GM13977 (cell line): ENCODE measurements around the gene FKBP6.
"Not testable (repeated sequence)": the region's sequence is repeated elsewhere in the genome, so short reads cannot be mapped to it uniquely, and the experiment has no call there.

Experiments used
- DNase-seq: peaks from one replicate; pipeline ENCODE4 v3.0.0; 2012; ENCODE audit warnings: low spot score
- in situ Hi-C: fragments of 300-500 bp; cut with MboI; formaldehyde crosslinking; loops from one replicate; pipeline ENCODE4 v1.12.0; 2022; ENCODE audit warnings: low sequenced_read_pairs, low pct_unique_long_range_greater_than_20kb, mixed read lengths, inconsistent platforms; ENCODE audit not compliant: unreplicated experiment
- TF ChIP-seq, protein P1 (sequence below): IDR thresholded peaks from 2 replicates; pipeline ENCODE4 v1.5.1; 2012; ENCODE audit warnings: mild to moderate bottlenecking, control low read depth; ENCODE audit not compliant: insufficient read depth; ENCODE audit errors: extremely low read depth, missing control alignments

FKBP6 gene

DNA sequence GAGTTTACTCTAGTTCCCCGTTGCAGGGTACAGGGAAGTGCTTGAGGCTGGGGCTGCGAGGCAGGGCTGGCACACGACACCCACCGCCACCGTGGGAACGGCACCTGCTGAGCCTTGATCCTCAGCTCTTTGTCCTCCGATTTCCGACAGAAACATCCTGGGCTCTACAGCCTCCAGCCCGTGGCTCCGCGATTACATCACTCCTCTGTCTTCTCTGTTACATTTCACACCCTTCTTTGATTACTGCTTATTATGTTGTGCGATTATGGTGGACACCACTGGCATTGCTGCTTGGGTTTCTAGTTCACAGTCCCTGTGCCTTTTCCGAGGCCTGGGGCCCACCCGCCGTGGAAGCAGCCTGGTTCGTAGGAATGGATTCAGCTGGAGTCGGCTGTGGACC, 26.9 kb downstream of the FKBP6 start:
- DNase-seq: no peak
- in situ Hi-C loops: no loop called here
- TF ChIP-seq, protein P1, sequence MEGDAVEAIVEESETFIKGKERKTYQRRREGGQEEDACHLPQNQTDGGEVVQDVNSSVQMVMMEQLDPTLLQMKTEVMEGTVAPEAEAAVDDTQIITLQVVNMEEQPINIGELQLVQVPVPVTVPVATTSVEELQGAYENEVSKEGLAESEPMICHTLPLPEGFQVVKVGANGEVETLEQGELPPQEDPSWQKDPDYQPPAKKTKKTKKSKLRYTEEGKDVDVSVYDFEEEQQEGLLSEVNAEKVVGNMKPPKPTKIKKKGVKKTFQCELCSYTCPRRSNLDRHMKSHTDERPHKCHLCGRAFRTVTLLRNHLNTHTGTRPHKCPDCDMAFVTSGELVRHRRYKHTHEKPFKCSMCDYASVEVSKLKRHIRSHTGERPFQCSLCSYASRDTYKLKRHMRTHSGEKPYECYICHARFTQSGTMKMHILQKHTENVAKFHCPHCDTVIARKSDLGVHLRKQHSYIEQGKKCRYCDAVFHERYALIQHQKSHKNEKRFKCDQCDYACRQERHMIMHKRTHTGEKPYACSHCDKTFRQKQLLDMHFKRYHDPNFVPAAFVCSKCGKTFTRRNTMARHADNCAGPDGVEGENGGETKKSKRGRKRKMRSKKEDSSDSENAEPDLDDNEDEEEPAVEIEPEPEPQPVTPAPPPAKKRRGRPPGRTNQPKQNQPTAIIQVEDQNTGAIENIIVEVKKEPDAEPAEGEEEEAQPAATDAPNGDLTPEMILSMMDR: no peak

DNA sequence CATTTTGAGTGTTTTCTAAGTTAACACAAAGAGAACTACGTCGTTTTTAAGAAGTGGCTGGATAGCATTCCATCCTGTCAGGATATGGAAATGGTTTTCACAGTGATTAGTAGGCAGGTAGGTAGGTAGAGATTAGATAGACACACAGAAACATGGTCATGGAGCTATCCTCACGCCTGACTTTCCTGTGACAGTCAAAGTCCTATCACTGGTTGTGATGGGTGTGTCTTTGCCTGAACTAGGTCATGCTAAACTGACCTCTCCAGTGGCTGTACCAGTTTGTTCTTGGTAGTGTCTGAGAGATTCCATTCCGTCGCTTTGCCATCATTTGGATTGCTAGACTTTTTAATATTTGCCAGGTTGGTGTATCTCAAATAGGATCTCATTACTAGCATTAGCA, 28.2 kb downstream of the FKBP6 start:
- in situ Hi-C loops: no loop called here
- DNase-seq: no peak
- TF ChIP-seq, protein P1: no peak

DNA sequence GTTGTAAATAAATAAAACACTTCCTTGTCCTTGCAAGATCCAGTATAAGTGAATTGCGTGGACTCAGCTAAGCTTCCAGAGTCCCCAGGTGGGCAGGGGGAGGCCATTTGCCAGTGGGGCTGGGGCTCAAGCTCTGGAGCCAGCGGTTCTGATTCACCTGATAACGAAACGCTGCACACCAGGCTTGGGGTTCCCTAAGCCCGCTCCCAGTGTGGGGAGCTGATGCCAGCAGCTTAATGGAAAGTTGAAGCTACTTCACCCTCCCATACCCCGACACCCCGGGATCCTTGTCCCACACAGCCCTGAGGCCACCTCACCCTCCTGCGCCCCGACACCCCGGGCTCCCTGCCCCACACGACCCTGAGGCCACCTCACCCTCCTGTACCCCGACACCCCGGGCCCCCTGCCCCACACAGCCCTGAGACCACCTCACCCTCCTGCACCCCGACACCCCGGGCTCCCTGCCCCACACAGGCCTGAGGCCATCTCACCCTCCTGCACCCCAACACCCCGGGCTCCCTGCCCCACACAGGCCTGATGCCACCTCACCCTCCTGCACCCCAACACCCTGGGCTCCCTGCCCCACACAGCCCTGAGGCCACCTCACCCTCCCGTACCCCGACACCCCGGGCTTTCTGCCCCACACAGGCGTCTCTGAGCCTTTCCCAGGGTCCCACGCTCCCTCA, 30.8 kb downstream of the FKBP6 start:
- DNase-seq: no peak
- in situ Hi-C loops: no loop called here
- TF ChIP-seq, protein P1: no peak

DNA sequence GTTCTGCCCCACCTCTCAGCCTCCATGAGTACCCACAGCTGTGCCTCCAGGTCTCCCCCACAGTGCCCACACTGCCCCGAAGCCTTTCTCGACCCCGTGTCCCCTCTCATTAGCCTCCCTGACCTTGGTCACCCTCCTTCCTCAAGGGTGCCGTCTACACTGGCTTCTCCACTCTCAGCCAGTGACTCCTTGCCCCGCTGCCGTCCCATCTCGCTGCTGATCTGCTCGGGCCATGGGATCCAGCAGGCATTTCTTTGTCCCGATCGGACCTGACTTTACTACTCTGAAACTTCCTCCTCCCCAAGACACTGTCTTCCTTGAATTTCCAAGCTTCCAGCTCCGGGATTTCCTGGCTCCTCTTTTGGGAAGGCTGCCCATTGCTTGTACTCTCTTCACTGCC, 31.3 kb downstream of the FKBP6 start:
- in situ Hi-C loops: no loop called here
- DNase-seq: no peak
- TF ChIP-seq, protein P1: no peak

DNA sequence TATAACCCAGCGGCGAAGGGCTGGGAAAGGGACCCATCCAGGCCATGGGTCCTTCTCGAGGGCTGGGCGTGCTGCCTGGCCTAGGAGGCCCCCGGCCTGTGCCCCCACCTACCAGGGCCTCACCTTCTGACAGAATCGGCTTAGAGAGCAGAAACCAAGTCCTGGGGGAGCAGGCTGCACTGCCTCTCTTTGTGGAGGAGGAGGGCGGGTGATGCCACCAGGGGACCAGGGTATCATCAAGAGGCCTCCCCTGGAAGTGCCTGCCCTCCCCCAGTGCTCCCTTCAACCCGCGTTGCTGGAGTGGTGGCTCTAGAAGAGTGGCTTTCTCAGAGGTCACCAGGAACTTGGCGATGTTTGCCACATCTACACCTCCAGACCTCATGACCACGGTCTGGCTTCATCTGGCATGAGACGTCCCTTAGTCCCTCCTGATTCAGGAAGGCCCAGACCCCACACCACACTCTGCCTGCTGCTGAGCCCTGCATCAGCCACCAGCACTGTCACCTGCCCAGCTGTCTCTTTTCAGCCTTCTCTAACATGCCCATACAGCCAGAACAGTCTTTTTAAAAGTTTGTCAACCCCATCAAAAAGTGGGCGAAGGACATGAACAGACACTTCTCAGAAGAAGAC, 31.9 kb downstream of the FKBP6 start:
- in situ Hi-C loops: no loop called here
- TF ChIP-seq, protein P1: no peak
- no peak for DNase-seq

DNA sequence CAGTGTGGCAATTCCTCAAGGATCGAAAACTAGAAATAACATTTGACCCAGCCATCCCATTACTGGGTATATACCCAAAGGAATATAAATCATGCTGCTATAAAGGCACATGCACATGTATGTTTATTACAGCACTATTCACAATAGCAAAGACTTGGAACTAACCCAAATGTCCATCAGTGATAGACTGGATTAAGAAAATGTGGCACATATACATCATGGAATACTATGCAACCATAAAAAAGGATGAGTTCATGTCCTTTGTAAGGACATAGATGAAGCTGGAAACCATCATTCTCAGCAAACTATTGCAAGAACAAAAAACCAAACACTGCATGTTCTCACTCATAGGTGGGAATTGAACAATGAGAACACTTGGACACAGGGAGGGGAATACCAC, 32.6 kb downstream of the FKBP6 start:
- in situ Hi-C loops, DNase-seq: not testable (repeated sequence)

DNA sequence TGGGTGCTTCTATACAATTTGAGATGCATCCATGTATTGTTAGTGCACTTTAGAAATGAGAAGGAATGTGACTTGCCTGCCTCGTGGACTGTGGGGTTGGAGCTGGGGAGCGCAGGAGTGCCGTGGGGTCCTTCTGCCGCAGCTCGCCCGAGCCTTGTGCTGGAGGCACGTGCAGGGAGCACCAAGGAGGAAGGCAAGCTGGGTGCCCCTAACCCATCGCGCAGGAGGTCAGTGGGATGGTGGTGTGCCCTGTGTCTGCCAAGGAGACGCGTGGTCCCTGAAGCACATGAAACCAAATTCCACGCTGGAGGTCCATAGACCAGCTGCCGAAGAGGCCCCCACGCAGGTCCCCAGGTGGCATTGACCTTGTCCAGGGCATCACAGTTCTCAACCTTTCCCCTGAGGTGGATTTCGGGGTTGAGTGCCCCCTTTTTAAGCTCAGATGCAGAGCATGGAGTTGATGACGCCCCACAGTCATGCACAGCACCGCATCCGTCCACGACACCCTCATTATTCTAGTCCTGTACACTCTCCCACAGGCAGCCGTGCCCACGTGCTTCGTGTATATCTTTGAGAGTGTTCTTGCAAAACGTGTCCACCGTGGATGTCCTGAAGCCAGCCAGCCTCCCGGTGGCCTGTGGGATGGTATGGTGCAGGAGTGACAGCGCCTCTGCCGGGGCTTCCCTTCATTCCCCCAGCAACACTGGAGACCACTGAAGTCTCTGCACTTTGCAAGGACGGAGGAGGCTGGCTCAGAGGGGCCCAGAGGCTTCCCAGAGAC, 35.5 kb downstream of the FKBP6 start:
- no peak for DNase-seq
- in situ Hi-C loops: no loop called here
- TF ChIP-seq, protein P1: no peak
